Calu3 (cell line): ENCODE measurements around the gene NCKAP5. TPM values are rescaled to one million over a fixed set of nuclear protein-coding genes. Genes with fewer than 3 reads are reported as not detected.

Experiments used
- BruUV-seq: library from RNA; stranded (reverse); fragments of 400-500 nt; replicated peaks from 2 replicates; lab custom pipeline; 2021; lab: Mats Ljungman, UMichigan
- CTCF ChIA-PET: fragments of 300-600 bp; sonication (Branson Sonifier 250); formaldehyde crosslinking; loops from one replicate; lab custom pipeline; 2022; ENCODE audit warnings: antibody characterized with exemption; lab: Charles Lee
- DNase-seq: peaks from one replicate; pipeline ENCODE4 v3.0.0; 2022
- H3K27ac Mint-ChIP-seq: one replicate; pipeline ENCODE4 v1.8.0; 2022; ENCODE audit warnings: mixed read lengths; ENCODE audit not compliant: unreplicated experiment
- H3K27me3 Mint-ChIP-seq: one replicate; pipeline ENCODE4 v1.8.0; 2022; ENCODE audit warnings: mixed read lengths; ENCODE audit not compliant: unreplicated experiment
- H3K36me3 Mint-ChIP-seq: one replicate; pipeline ENCODE4 v1.8.0; 2022; ENCODE audit warnings: mild to moderate bottlenecking, moderate library complexity, mixed read lengths; ENCODE audit not compliant: insufficient read depth, unreplicated experiment
- H3K4me1 Mint-ChIP-seq: one replicate; pipeline ENCODE4 v1.8.0; 2022; ENCODE audit warnings: mild to moderate bottlenecking, low read depth, mixed read lengths; ENCODE audit not compliant: unreplicated experiment
- H3K4me3 Mint-ChIP-seq: one replicate; pipeline ENCODE4 v1.8.0; 2022; ENCODE audit warnings: mild to moderate bottlenecking, low read depth, moderate library complexity, mixed read lengths; ENCODE audit not compliant: unreplicated experiment
- H3K9me3 Mint-ChIP-seq: one replicate; pipeline ENCODE4 v1.8.0; 2022; ENCODE audit warnings: low read depth, mixed read lengths; ENCODE audit not compliant: unreplicated experiment
- intact Hi-C: fragments of 100-400 bp; cut with micrococcal nuclease; formaldehyde crosslinking; loops from one replicate; pipeline ENCODE4 v1.10.0; 2022; ENCODE audit not compliant: unreplicated experiment
- total RNA-seq: library from RNA; stranded (reverse); gene quantifications from 2 replicates; pipeline ENCODE4 v1.2.3, GENCODE V29; 2022
- TF ChIP-seq, protein P1 (sequence below): fragments of 200-600 bp; IDR thresholded peaks from one replicate; pipeline ENCODE4 v1.8.0; 2022; ENCODE audit warnings: antibody characterized with exemption; ENCODE audit not compliant: unreplicated experiment

Gene NCKAP5
- total RNA-seq, 1 experiment from 2014 or later = 2.2 TPM

DNA sequence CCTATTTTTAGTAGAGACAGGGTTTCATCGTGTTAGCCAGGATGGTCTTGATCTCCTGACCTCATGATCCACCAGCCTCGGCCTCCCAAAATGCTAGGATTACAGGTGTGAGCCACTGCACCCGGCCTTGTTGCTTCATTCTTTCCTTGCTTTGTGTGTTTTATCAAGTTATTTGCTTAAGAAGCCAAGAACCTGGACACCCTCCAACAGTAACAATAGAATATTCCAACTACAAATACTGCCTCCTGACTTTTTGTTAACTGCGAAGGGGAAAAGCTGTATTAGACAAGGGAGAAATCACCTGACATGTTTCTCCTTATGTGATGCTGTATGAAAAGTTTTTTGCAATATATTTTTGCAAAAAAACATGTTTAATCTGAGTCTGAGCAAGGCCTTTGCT, 297.2 kb downstream of the NCKAP5 start:
- Mint-ChIP-seq H3K27ac (no peak overlapping the region), H3K36me3 (peaks cover 7% of the 10 kb centered on the region), H3K4me3 (no peak overlapping the region), H3K4me1 (peaks cover 6% of the 10 kb centered on the region), H3K9me3 (no peaks in the 10 kb centered on the region), H3K27me3 (peaks cover 2% of the 10 kb centered on the region)
- no peak for DNase-seq
- TF ChIP-seq, protein P1, sequence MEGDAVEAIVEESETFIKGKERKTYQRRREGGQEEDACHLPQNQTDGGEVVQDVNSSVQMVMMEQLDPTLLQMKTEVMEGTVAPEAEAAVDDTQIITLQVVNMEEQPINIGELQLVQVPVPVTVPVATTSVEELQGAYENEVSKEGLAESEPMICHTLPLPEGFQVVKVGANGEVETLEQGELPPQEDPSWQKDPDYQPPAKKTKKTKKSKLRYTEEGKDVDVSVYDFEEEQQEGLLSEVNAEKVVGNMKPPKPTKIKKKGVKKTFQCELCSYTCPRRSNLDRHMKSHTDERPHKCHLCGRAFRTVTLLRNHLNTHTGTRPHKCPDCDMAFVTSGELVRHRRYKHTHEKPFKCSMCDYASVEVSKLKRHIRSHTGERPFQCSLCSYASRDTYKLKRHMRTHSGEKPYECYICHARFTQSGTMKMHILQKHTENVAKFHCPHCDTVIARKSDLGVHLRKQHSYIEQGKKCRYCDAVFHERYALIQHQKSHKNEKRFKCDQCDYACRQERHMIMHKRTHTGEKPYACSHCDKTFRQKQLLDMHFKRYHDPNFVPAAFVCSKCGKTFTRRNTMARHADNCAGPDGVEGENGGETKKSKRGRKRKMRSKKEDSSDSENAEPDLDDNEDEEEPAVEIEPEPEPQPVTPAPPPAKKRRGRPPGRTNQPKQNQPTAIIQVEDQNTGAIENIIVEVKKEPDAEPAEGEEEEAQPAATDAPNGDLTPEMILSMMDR = no peak
- CTCF ChIA-PET = no interaction called here
- BruUV-seq = no TSS peak
- intact Hi-C loops = no loop called here

DNA sequence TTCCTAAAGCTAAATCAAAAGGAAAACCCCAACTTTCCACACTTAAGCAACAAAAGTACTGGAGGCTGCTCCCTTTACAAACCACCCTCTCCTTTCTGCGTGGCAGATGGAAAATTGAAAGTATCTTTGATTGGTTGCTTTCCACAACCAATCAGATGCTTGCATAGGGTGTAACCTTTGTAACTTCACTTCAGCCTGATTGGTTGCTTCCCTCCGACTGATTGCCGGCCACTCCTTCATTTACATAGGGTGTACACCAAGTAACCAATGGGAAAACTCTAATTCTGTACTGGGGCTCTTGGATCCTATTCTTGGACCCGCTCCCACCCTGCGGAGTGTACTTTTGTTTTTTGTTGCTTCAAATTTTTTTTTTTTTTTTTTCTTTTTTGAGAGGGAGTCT, 297.7 kb downstream of the NCKAP5 start:
- no peaks in the 10 kb centered on the region for H3K9me3 Mint-ChIP-seq
- H3K36me3 Mint-ChIP-seq = peaks cover 12% of the 10 kb centered on the region
- peaks cover 8% of the 10 kb centered on the region for H3K27me3 Mint-ChIP-seq
- intact Hi-C loops = no loop called here
- TF ChIP-seq, protein P1 = no peak
- H3K27ac Mint-ChIP-seq = no peak overlapping the region
- no peak overlapping the region for H3K4me3 Mint-ChIP-seq
- DNase-seq = no peak
- BruUV-seq = no TSS peak
- CTCF ChIA-PET = no interaction called here
- peaks cover 12% of the 10 kb centered on the region for H3K4me1 Mint-ChIP-seq

DNA sequence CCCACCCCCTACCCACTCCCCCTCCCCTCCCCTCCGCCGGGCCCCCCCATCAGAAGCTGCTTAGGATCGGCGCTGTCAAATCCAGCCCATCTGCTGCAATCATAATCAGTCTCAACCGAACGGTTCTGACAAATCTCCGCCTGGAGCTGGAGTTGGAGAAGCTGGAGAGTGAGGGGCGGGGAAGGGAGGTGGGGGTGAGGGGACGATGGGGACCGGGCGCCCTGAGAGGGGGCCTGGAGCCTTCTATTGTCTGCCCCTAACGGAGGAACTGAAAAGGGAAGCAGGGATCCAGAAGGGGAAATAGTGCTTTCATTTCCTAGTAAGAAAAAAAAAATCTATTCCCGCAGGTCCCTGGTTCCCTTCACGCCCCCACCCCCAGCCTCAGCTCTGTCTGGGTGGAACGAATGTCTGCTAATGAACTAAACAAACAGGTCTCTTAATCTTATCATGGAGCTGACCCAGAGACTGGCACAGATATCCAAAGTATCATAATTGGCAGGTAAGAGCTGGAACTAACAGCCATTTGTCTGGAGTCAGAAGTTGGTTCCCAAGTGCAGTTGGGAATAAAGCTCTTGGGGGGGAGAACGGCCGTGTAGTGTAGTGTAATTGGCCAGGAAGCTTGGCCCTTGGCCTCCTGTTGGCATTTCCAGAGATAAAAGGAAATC, 301.2 kb downstream of the NCKAP5 start:
- DNase-seq = no peak
- TF ChIP-seq, protein P1 = no peak
- peak overlapping the region; percentile 83 for H3K4me3 Mint-ChIP-seq
- peaks cover 22% of the 10 kb centered on the region for H3K27me3 Mint-ChIP-seq
- CTCF ChIA-PET = interaction anchor here (0.6 to 0.9 kb wide), 4 partner anchors 65 to 430 kb away, joined by 3 read pairs; no protein-coding TSS in a partner anchor
- BruUV-seq = no TSS peak
- no peaks in the 10 kb centered on the region for H3K9me3 Mint-ChIP-seq
- H3K27ac Mint-ChIP-seq = no peak overlapping the region
- peaks cover 20% of the 10 kb centered on the region for H3K36me3 Mint-ChIP-seq
- peaks cover 24% of the 10 kb centered on the region for H3K4me1 Mint-ChIP-seq
- intact Hi-C loops = loop anchor here (10.0 kb wide), 1 partner anchor 378 kb away; no protein-coding TSS in a partner anchor

DNA sequence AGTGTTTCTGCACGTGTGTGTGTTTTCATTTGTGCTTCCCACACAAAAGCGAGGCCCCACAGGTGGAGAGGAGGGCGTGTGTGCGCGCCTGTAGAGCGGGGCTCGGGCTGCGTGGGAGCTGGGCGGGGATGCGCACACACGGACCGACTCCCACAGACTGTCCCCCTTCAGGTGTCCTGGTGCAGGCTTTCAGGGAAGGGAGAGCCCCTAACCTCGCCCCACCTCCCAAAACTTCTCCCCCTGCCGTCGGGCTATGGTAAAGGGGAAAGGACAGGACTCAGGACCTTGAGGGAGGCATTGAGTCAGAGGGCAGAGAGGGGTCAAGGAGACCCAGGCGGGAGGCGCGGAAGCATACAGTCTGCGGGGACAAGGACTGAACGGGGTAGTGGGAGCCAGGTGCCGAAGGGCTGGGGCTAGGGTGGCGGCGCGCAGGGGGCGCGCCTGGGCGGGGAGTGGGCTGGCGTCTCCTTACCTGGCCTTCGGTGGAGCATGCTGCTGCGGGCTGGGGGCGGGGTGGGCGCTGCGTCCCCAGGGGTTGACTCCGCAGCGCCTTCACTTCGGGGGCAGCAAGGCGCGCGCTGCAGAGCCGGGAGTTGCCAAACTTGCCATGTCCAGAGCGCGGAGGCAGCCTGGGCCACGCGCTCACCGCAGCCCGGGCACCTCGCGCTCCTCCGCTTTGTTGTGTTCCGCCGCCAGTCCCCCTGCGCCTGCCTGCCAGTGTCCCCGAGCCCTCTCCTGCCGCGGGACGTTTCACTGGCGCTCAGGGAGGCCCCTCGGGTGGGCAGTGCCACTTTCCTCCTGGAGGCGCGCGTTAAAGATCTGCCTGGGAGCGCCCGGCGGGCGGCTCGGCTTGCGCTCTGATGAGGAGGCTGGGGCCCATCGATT, 302.0 kb downstream of the NCKAP5 start:
- BruUV-seq = no TSS peak
- peaks cover 24% of the 10 kb centered on the region for H3K4me1 Mint-ChIP-seq
- TF ChIP-seq, protein P1 = no peak
- H3K9me3 Mint-ChIP-seq = no peaks in the 10 kb centered on the region
- H3K36me3 Mint-ChIP-seq = peaks cover 20% of the 10 kb centered on the region
- CTCF ChIA-PET = interaction anchor here (0.6 kb wide), 2 partner anchors 248 to 430 kb away, joined by 3 read pairs; no protein-coding TSS in a partner anchor
- intact Hi-C loops = loop anchor here (10.0 kb wide), 1 partner anchor 379 kb away; no protein-coding TSS in a partner anchor
- peak; percentile 15 for DNase-seq
- H3K4me3 Mint-ChIP-seq = peak overlapping the region; percentile 83
- H3K27ac Mint-ChIP-seq = peak overlapping the region; percentile 60
- peaks cover 22% of the 10 kb centered on the region for H3K27me3 Mint-ChIP-seq
